Measurements from ENCODE around the gene PCGF1. TPM values are rescaled to one million over a fixed set of nuclear protein-coding genes. Genes with fewer than 3 reads are reported as not detected.

Gene PCGF1
- total and polyA plus RNA-seq, 2 of the 13 experiments (the other 11 are each of a cell fraction or from before 2014, with no cell fraction given): 20.4 to 22.6 TPM

DNA sequence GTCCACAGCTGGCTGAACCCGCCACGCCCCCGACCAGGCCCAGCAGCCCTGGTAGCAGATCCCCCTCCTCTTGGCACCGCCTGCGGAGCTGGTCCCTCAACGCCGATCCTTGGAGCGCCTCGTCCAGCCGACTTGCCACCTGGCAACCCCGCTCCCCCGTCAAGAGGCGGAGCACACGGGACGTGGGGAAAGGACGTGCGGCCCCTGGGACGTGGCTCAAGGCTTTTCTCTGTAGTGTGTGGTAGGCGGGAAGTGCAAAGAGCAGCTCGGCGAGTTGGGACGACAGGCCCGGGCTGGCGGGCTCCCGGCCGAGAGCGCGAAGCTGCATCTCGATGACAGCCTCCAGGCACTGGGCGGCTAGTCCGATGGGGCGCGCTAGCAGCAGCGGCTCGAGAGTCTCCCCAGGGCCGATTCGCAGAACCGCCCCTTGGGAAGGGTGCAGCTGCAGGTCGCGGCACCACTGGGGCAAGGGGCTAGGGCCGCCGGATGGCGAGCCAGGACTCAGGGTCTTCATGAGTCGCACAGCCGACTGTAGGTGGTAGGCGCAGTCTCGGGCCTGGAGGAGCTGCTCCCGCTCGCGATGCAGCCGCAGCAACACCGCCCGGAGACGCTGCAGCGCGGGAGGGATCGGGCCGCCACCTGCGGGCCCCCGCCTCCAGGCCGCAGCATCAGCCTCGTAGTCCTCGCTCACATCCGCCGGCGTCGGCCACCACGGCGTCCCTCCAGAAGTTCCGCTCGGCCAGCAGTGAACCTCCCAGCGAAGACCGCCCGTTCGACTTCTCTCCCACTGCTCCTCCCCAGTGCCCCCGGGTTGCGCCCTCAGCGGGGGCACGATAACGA is 25.3 kb downstream of the PCGF1 start (continued):
- TF ChIP-seq ZNF772 (CRISPR knock-in tag; IDR thresholded peaks at IDR 0.05) (peak; percentile 73; the same call in 1 of the 2 replicates), ZNF614 (CRISPR knock-in tag; IDR thresholded peaks at IDR 0.05; ENCODE audit: borderline replicate concordance) (peak; percentile 17; the same call in 1 of the 2 replicates), AKAP8 (CRISPR knock-in tag; IDR thresholded peaks at IDR 0.05) (peak; percentile 18; the same call in 1 of the 2 replicates), TRIM22 (IDR thresholded peaks at IDR 0.05) (no peak), MTF1 (CRISPR knock-in tag; IDR thresholded peaks at IDR 0.05) (0 out of 2 replicates have a peak, but pooled peaks have one; percentile 30), GZF1 (CRISPR knock-in tag; IDR thresholded peaks at IDR 0.05) (peak; percentile 79; the same call in 1 of the 2 replicates), ZNF598 (CRISPR knock-in tag; IDR thresholded peaks at IDR 0.05; ENCODE audit: borderline replicate concordance) (peak; percentile 75), RAD21 (CRISPR knock-in tag; IDR thresholded peaks at IDR 0.05) (peak; percentile 24; the same call in 1 of the 2 replicates), MED8 (CRISPR knock-in tag; IDR thresholded peaks at IDR 0.05; ENCODE audit: insufficient replicate concordance) (peak; percentile 85), RELA (CRISPR knock-in tag; IDR thresholded peaks at IDR 0.05) (0 out of 2 replicates have a peak, but pooled peaks have one; percentile 34), ZNF607 (CRISPR knock-in tag; IDR thresholded peaks at IDR 0.05; ENCODE audit: borderline replicate concordance) (0 out of 2 replicates have a peak, but pooled peaks have one; percentile 17), SP5 (CRISPR knock-in tag; IDR thresholded peaks at IDR 0.05; ENCODE audit: borderline replicate concordance, low read depth) (peak; percentile 78), SCMH1 (CRISPR knock-in tag; IDR thresholded peaks at IDR 0.05; ENCODE audit: borderline replicate concordance) (no peak)
- TF ChIP-seq, protein P1, sequence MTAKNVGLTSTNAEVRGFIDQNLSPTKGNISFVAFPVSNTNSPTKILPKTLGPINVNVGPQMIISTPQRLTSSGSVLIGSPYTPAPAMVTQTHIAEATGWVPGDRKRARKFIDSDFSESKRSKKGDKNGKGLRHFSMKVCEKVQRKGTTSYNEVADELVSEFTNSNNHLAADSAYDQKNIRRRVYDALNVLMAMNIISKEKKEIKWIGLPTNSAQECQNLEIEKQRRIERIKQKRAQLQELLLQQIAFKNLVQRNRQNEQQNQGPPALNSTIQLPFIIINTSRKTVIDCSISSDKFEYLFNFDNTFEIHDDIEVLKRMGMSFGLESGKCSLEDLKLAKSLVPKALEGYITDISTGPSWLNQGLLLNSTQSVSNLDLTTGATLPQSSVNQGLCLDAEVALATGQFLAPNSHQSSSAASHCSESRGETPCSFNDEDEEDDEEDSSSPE (CRISPR knock-in tag; IDR thresholded peaks at IDR 0.05): peak; percentile 87
- TF ChIP-seq, protein P2, sequence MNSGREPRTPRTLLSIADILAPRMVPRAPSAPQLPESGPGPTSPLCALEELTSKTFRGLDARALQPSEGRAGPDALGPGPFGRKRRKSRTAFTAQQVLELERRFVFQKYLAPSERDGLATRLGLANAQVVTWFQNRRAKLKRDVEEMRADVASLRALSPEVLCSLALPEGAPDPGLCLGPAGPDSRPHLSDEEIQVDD (CRISPR knock-in tag; IDR thresholded peaks at IDR 0.05; ENCODE audit: borderline replicate concordance): 0 out of 2 replicates have a peak, but pooled peaks have one; percentile 45
- TF ChIP-seq, protein P3, sequence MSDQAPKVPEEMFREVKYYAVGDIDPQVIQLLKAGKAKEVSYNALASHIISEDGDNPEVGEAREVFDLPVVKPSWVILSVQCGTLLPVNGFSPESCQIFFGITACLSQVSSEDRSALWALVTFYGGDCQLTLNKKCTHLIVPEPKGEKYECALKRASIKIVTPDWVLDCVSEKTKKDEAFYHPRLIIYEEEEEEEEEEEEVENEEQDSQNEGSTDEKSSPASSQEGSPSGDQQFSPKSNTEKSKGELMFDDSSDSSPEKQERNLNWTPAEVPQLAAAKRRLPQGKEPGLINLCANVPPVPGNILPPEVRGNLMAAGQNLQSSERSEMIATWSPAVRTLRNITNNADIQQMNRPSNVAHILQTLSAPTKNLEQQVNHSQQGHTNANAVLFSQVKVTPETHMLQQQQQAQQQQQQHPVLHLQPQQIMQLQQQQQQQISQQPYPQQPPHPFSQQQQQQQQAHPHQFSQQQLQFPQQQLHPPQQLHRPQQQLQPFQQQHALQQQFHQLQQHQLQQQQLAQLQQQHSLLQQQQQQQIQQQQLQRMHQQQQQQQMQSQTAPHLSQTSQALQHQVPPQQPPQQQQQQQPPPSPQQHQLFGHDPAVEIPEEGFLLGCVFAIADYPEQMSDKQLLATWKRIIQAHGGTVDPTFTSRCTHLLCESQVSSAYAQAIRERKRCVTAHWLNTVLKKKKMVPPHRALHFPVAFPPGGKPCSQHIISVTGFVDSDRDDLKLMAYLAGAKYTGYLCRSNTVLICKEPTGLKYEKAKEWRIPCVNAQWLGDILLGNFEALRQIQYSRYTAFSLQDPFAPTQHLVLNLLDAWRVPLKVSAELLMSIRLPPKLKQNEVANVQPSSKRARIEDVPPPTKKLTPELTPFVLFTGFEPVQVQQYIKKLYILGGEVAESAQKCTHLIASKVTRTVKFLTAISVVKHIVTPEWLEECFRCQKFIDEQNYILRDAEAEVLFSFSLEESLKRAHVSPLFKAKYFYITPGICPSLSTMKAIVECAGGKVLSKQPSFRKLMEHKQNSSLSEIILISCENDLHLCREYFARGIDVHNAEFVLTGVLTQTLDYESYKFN (CRISPR knock-in tag; conservative IDR thresholded peaks at IDR 0.05): peak; percentile 13
